ENCODE data around the gene TRERF1.

DNA sequence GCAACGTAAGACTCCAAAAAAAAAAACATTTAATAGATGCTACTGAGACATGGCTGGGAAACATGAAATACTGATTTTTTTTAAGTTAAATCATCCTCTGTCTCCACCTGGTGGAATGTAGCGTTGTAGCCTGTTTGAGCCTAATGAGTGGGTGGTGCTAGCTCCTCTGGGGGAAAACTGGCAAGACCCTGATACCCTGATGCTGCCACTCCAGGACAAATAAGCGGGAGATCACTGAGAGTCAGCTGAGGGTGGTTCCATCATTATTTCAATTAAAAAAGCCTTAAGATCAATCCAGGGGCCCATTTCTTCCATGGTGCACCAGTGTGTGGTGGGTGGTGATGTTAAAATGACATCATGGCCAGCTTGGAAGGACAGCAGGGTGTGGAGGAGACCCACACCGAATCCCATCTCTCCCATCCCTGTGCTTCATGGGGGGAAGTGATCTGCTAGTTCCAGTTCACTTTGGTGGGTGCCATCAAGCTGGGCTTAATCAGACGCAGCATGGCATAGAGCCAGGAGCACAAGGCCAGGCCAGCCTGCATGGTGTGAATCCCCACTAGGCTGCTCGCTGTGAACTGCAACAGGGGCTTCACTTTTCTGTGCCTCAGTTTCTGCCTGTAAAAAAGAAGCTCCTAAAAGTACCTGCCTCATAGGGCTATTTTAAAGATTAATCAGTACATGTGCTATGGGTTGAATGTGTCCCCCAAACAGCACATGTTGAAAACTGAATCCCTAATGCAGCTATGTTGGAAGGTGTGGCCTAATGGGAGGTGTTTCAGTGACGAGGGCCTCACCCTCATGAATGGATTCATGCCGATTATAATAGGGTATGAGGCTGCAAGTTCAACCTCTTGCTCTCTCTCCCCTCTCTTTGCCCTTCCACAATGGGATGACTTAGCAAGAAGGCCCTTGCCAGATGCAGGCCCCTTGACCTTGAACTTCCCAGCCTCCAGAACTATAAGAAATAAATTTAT lies 221.1 kb downstream of the TRERF1 start:
- TF ChIP-seq, protein P1, sequence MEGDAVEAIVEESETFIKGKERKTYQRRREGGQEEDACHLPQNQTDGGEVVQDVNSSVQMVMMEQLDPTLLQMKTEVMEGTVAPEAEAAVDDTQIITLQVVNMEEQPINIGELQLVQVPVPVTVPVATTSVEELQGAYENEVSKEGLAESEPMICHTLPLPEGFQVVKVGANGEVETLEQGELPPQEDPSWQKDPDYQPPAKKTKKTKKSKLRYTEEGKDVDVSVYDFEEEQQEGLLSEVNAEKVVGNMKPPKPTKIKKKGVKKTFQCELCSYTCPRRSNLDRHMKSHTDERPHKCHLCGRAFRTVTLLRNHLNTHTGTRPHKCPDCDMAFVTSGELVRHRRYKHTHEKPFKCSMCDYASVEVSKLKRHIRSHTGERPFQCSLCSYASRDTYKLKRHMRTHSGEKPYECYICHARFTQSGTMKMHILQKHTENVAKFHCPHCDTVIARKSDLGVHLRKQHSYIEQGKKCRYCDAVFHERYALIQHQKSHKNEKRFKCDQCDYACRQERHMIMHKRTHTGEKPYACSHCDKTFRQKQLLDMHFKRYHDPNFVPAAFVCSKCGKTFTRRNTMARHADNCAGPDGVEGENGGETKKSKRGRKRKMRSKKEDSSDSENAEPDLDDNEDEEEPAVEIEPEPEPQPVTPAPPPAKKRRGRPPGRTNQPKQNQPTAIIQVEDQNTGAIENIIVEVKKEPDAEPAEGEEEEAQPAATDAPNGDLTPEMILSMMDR (IDR thresholded peaks at IDR 0.05; ENCODE audit: insufficient read depth, low read length, poor library complexity, severe bottlenecking) = peak; percentile 55
- TF ChIP-seq EZH2phosphoT487 (conservative IDR thresholded peaks at IDR 0.05; ENCODE audit: low read length) = no peak
